Activated CD4-positive, alpha-beta T cell treated with anti-CD3 and anti-CD28 coated beads for 36 hours (primary cell): Measurements from ENCODE around the gene TMEM272. TPM values are rescaled to one million over a fixed set of nuclear protein-coding genes. Genes with fewer than 3 reads are reported as not detected.

Experiments used
- ATAC-seq: fragments of 200-7000 bp; cut with Tn5 transposase; one replicate; pipeline ENCODE4 v1.10.0; 2021; ENCODE audit warnings: mild to moderate bottlenecking, moderate library complexity
- CTCF ChIA-PET: fragments of 350-600 bp; sonication (Branson Sonifier 250); formaldehyde crosslinking; loops from one replicate; lab custom pipeline; 2021; ENCODE audit warnings: antibody characterized with exemption; lab: Charles Lee
- POLR2A ChIA-PET: fragments of 350-600 bp; sonication (Branson Sonifier 250); formaldehyde crosslinking; loops from one replicate; lab custom pipeline; 2021; ENCODE audit warnings: antibody characterized with exemption, inconsistent platforms; lab: Charles Lee
- DNase-seq: peaks from one replicate; pipeline ENCODE4 v3.0.0-alpha.2; 2020
- H3K27ac Mint-ChIP-seq: one replicate; pipeline ENCODE4 v1.8.0; 2021; ENCODE audit warnings: mixed read lengths
- H3K27me3 Mint-ChIP-seq: one replicate; pipeline ENCODE4 v1.8.0; 2021; ENCODE audit warnings: mixed read lengths
- H3K36me3 Mint-ChIP-seq: one replicate; pipeline ENCODE4 v1.8.0; 2021; ENCODE audit warnings: low read depth, mixed read lengths
- H3K4me1 Mint-ChIP-seq: one replicate; pipeline ENCODE4 v1.8.0; 2021; ENCODE audit warnings: mixed read lengths
- H3K4me3 Mint-ChIP-seq: one replicate; pipeline ENCODE4 v1.8.0; 2021; ENCODE audit warnings: mild to moderate bottlenecking, moderate library complexity, mixed read lengths
- H3K9me3 Mint-ChIP-seq: one replicate; pipeline ENCODE4 v1.8.0; 2021; ENCODE audit warnings: low read depth, mixed read lengths
- intact Hi-C, 2 experiments: fragments of 100-400 bp; cut with DNase I in 1 of 2; cut with micrococcal nuclease in 1 of 2; formaldehyde crosslinking; loops; one replicate each; pipeline versions ENCODE4 v1.14.2 to v1.15.1; 2022 to 2024; cut with DNase I, micrococcal nuclease
- total RNA-seq, 2 experiments: library from RNA; stranded (reverse); gene quantifications; one replicate each; pipeline ENCODE4 v1.2.3, GENCODE V29; 2021

The TMEM272 gene
- total RNA-seq, 2 experiments from 2014 or later, result 0.18 to 0.33 TPM

GRCh38 chr13:51873117-51873798, 28.3 kb upstream of the TMEM272 start:
- H3K9me3 Mint-ChIP-seq, result no peaks in the 10 kb centered on the region
- CTCF ChIA-PET, result interaction anchor here (2.6 kb wide), 1 partner anchor 10 kb away, joined by 8 read pairs; no protein-coding TSS in a partner anchor

GRCh38 chr13:51870616-51871015, 25.6 kb upstream of the TMEM272 start:
- no peaks in the 10 kb centered on the region for H3K36me3 Mint-ChIP-seq
- peaks cover 4% of the 10 kb centered on the region for H3K27me3 Mint-ChIP-seq
- H3K4me3 Mint-ChIP-seq, result no peak overlapping the region
- DNase-seq, result no peak
- ChIA-PET CTCF (interaction anchor here (0.6 to 1.9 kb wide), 4 partner anchors 20 to 592 kb away, joined by 3 to 4 read pairs (median 4); no protein-coding TSS in a partner anchor), POLR2A (no interaction called here)
- no peaks in the 10 kb centered on the region for H3K4me1 Mint-ChIP-seq
- intact Hi-C loops, result no loop called here
- no peaks in the 10 kb centered on the region for H3K9me3 Mint-ChIP-seq
- no peak for ATAC-seq
- H3K27ac Mint-ChIP-seq, result no peak overlapping the region

More at GRCh38 chr13:51873117-51873798, 28.3 kb upstream of the TMEM272 start:
- DNase-seq, result no peak
- Mint-ChIP-seq H3K27me3 (peaks cover 2% of the 10 kb centered on the region), H3K36me3 (no peaks in the 10 kb centered on the region), H3K4me3 (no peak overlapping the region), H3K4me1 (no peaks in the 10 kb centered on the region), H3K27ac (no peak overlapping the region)
- intact Hi-C loops, result no loop called here
- no peak for ATAC-seq
- POLR2A ChIA-PET, result no interaction called here

- no peak for DNase-seq
- Mint-ChIP-seq H3K9me3 (no peaks in the 10 kb centered on the region), H3K4me3 (no peak overlapping the region), H3K27me3 (peaks cover 4% of the 10 kb centered on the region), H3K36me3 (no peaks in the 10 kb centered on the region), H3K4me1 (no peaks in the 10 kb centered on the region), H3K27ac (no peak overlapping the region)
- POLR2A ChIA-PET, result no interaction called here
- ATAC-seq, result no peak
- CTCF ChIA-PET, result interaction anchor here (0.6 to 1.3 kb wide), 3 partner anchors 35 to 416 kb away, joined by 3 to 4 read pairs (median 3); no protein-coding TSS in a partner anchor
- intact Hi-C loops, result no loop called here
These were observed 24.9 kb upstream of the TMEM272 start for GRCh38 chr13:51869916-51870315.

- Mint-ChIP-seq H3K36me3 (no peaks in the 10 kb centered on the region), H3K9me3 (no peaks in the 10 kb centered on the region), H3K4me1 (peaks cover 6% of the 10 kb centered on the region), H3K4me3 (no peak overlapping the region), H3K27ac (no peak overlapping the region), H3K27me3 (peaks cover 7% of the 10 kb centered on the region)
- ChIA-PET CTCF (no interaction called here), POLR2A (no interaction called here)
- ATAC-seq (no peak), DNase-seq (no peak)
- intact Hi-C loops, result no loop called here
These were observed 22.1 kb upstream of the TMEM272 start for GRCh38 chr13:51867062-51867461.

- intact Hi-C loops, result no loop called here
- POLR2A ChIA-PET, result interaction anchor here (0.7 kb wide), 1 partner anchor 158 kb away, joined by 3 read pairs; no protein-coding TSS in a partner anchor
- Mint-ChIP-seq H3K9me3 (no peaks in the 10 kb centered on the region), H3K27me3 (peaks cover 7% of the 10 kb centered on the region), H3K27ac (no peak overlapping the region), H3K4me1 (peaks cover 14% of the 10 kb centered on the region), H3K36me3 (no peaks in the 10 kb centered on the region), H3K4me3 (no peak overlapping the region)
- CTCF ChIA-PET, result no interaction called here
- ATAC-seq, result no peak
- no peak for DNase-seq
These were observed 20.9 kb upstream of the TMEM272 start for GRCh38 chr13:51865838-51866237.

GRCh38 chr13:51862957-51863356, 18.0 kb upstream of the TMEM272 start:
- no peak overlapping the region for H3K27ac Mint-ChIP-seq
- H3K4me1 Mint-ChIP-seq, result peaks cover 14% of the 10 kb centered on the region
- CTCF ChIA-PET, result interaction anchor here (1.0 to 1.9 kb wide), 4 partner anchors 9 to 140 kb away, joined by 3 to 8 read pairs (median 4); no protein-coding TSS in a partner anchor
- intact Hi-C loops, result no loop called here
- H3K27me3 Mint-ChIP-seq, result peaks cover 3% of the 10 kb centered on the region
- POLR2A ChIA-PET, result no interaction called here
- no peak overlapping the region for H3K4me3 Mint-ChIP-seq
- H3K9me3 Mint-ChIP-seq, result no peaks in the 10 kb centered on the region
- H3K36me3 Mint-ChIP-seq, result no peaks in the 10 kb centered on the region
- no peak for DNase-seq
- ATAC-seq, result no peak

GRCh38 chr13:51861723-51862300, 16.8 kb upstream of the TMEM272 start, which contains the start of gene CCDC70:
Gene CCDC70 (plus strand): TSS chr13:51861969. CDS start chr13:51865412, 3,443 bp downstream.
- CTCF ChIA-PET, result interaction anchor here (0.6 to 1.9 kb wide), 5 partner anchors 10 to 384 kb away, joined by 3 to 8 read pairs (median 4); no protein-coding TSS in a partner anchor
- DNase-seq (peak; percentile 50), ATAC-seq (peak; percentile 98)
- Mint-ChIP-seq H3K36me3 (no peaks in the 10 kb centered on the region), H3K4me1 (peaks cover 14% of the 10 kb centered on the region), H3K4me3 (no peak within 1 kb of the TSS), H3K27me3 (peaks cover 5% of the 10 kb centered on the region), H3K9me3 (no peaks in the 10 kb centered on the region), H3K27ac (no peak within 1 kb of the TSS)
- POLR2A ChIA-PET, result no interaction called here
- intact Hi-C loops, result no loop called here

- no peaks in the 10 kb centered on the region for H3K36me3 Mint-ChIP-seq
- H3K27me3 Mint-ChIP-seq, result peaks cover 5% of the 10 kb centered on the region
- ATAC-seq (no peak), DNase-seq (no peak)
- intact Hi-C loops, result no loop called here
- peaks cover 14% of the 10 kb centered on the region for H3K4me1 Mint-ChIP-seq
- no peaks in the 10 kb centered on the region for H3K9me3 Mint-ChIP-seq
- H3K27ac Mint-ChIP-seq, result no peak overlapping the region
- POLR2A ChIA-PET, result no interaction called here
- no peak overlapping the region for H3K4me3 Mint-ChIP-seq
- CTCF ChIA-PET, result interaction anchor here (0.6 to 2.2 kb wide), 4 partner anchors 10 to 101 kb away, joined by 3 to 6 read pairs (median 4); partner anchors contain the start of gene TMEM272
These were observed 13.7 kb upstream of the TMEM272 start for GRCh38 chr13:51858433-51859247.

- Mint-ChIP-seq H3K4me3 (no peak overlapping the region), H3K36me3 (no peaks in the 10 kb centered on the region), H3K27me3 (peaks cover 5% of the 10 kb centered on the region), H3K27ac (no peak overlapping the region), H3K9me3 (no peaks in the 10 kb centered on the region), H3K4me1 (peaks cover 8% of the 10 kb centered on the region)
- CTCF ChIA-PET, result interaction anchor here (0.6 kb wide), 1 partner anchor 42 kb away, joined by 3 read pairs; no protein-coding TSS in a partner anchor
- no peak for DNase-seq
- intact Hi-C loops, result no loop called here
- no peak for ATAC-seq
- POLR2A ChIA-PET, result no interaction called here
These were observed 12.0 kb upstream of the TMEM272 start for GRCh38 chr13:51856998-51857397.

GRCh38 chr13:51856027-51856736, 11.2 kb upstream of the TMEM272 start:
- no peaks in the 10 kb centered on the region for H3K4me1 Mint-ChIP-seq
- H3K36me3 Mint-ChIP-seq, result no peaks in the 10 kb centered on the region
- no peak overlapping the region for H3K4me3 Mint-ChIP-seq
- CTCF ChIA-PET, result interaction anchor here (0.6 kb wide), 1 partner anchor 42 kb away, joined by 3 read pairs; no protein-coding TSS in a partner anchor
- POLR2A ChIA-PET, result no interaction called here
- ATAC-seq (peak; percentile 26), DNase-seq (no peak)
- peaks cover 5% of the 10 kb centered on the region for H3K27me3 Mint-ChIP-seq
- no peaks in the 10 kb centered on the region for H3K9me3 Mint-ChIP-seq
- intact Hi-C loops, result no loop called here
- H3K27ac Mint-ChIP-seq, result no peak overlapping the region
